Calu3 (cell line): Measurements from ENCODE around the gene BMERB1. TPM values are rescaled to one million over a fixed set of nuclear protein-coding genes. Genes with fewer than 3 reads are reported as not detected.

ENCODE experiments used
- BruUV-seq: library from RNA; stranded (reverse); fragments of 400-500 nt; replicated peaks from 2 replicates; lab custom pipeline; 2021; lab: Mats Ljungman, UMichigan
- CTCF ChIA-PET: fragments of 300-600 bp; sonication (Branson Sonifier 250); formaldehyde crosslinking; loops from one replicate; lab custom pipeline; 2022; ENCODE audit warnings: antibody characterized with exemption; lab: Charles Lee
- DNase-seq: peaks from one replicate; pipeline ENCODE4 v3.0.0; 2022
- H3K27ac Mint-ChIP-seq: one replicate; pipeline ENCODE4 v1.8.0; 2022; ENCODE audit warnings: mixed read lengths; ENCODE audit not compliant: unreplicated experiment
- H3K27me3 Mint-ChIP-seq: one replicate; pipeline ENCODE4 v1.8.0; 2022; ENCODE audit warnings: mixed read lengths; ENCODE audit not compliant: unreplicated experiment
- H3K36me3 Mint-ChIP-seq: one replicate; pipeline ENCODE4 v1.8.0; 2022; ENCODE audit warnings: mild to moderate bottlenecking, moderate library complexity, mixed read lengths; ENCODE audit not compliant: insufficient read depth, unreplicated experiment
- H3K4me1 Mint-ChIP-seq: one replicate; pipeline ENCODE4 v1.8.0; 2022; ENCODE audit warnings: mild to moderate bottlenecking, low read depth, mixed read lengths; ENCODE audit not compliant: unreplicated experiment
- H3K4me3 Mint-ChIP-seq: one replicate; pipeline ENCODE4 v1.8.0; 2022; ENCODE audit warnings: mild to moderate bottlenecking, low read depth, moderate library complexity, mixed read lengths; ENCODE audit not compliant: unreplicated experiment
- H3K9me3 Mint-ChIP-seq: one replicate; pipeline ENCODE4 v1.8.0; 2022; ENCODE audit warnings: low read depth, mixed read lengths; ENCODE audit not compliant: unreplicated experiment
- CTCF ChIP-seq: fragments of 200-600 bp; IDR thresholded peaks from one replicate; pipeline ENCODE4 v1.8.0; 2022; ENCODE audit warnings: antibody characterized with exemption; ENCODE audit not compliant: unreplicated experiment
- intact Hi-C: fragments of 100-400 bp; cut with micrococcal nuclease; formaldehyde crosslinking; loops from one replicate; pipeline ENCODE4 v1.10.0; 2022; ENCODE audit not compliant: unreplicated experiment
- total RNA-seq: library from RNA; stranded (reverse); gene quantifications from 2 replicates; pipeline ENCODE4 v1.2.3, GENCODE V29; 2022

Gene BMERB1
- total RNA-seq, 1 experiment from 2014 or later = 3.0 TPM

- Mint-ChIP-seq H3K27me3 (no peaks in the 10 kb centered on the region), H3K4me1 (peaks cover 9% of the 10 kb centered on the region), H3K36me3 (peaks cover 38% of the 10 kb centered on the region), H3K27ac (no peak overlapping the region), H3K9me3 (no peaks in the 10 kb centered on the region), H3K4me3 (no peak overlapping the region)
- CTCF ChIA-PET = no interaction called here
- no peak for DNase-seq
- intact Hi-C loops = no loop called here
- no TSS peak for BruUV-seq
- no peak for TF ChIP-seq CTCF
Observed at GRCh38 chr16:15611610-15612009, 177.2 kb downstream of the BMERB1 start.

GRCh38 chr16:15613676-15614075 is 179.3 kb downstream of the BMERB1 start:
- no peak for DNase-seq
- TF ChIP-seq CTCF = no peak
- Mint-ChIP-seq H3K36me3 (peaks cover 35% of the 10 kb centered on the region), H3K27me3 (no peaks in the 10 kb centered on the region), H3K9me3 (no peaks in the 10 kb centered on the region), H3K4me1 (peaks cover 9% of the 10 kb centered on the region), H3K4me3 (no peak overlapping the region), H3K27ac (peak overlapping the region; percentile 53)
- CTCF ChIA-PET = interaction anchor here (0.7 kb wide), 1 partner anchor 9 kb away, joined by 4 read pairs; no protein-coding TSS in a partner anchor
- intact Hi-C loops = no loop called here
- no TSS peak for BruUV-seq

DNA sequence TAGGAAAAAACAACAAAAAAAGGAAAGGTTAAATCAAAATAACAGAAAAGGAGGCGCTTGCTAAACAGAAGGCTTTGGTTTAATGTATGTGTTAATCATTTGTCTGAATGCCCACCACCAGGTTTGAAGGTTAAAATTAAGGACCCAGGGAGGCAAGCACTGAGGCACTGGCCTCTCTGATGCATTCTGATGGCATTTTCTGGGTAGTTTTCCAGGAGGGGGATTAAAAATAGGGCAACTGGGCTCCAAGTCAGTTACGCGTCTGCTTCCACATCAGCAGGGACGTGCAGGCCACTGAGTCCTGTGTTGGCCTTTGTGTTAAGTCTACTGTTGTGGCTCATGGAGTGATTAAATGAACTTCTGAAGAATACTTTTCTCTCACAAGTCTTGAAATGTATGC is 181.6 kb downstream of the BMERB1 start:
- no peak overlapping the region for H3K27ac Mint-ChIP-seq
- no peaks in the 10 kb centered on the region for H3K9me3 Mint-ChIP-seq
- H3K36me3 Mint-ChIP-seq = peaks cover 34% of the 10 kb centered on the region
- no peak for DNase-seq
- TF ChIP-seq CTCF = no peak
- CTCF ChIA-PET = no interaction called here
- H3K4me1 Mint-ChIP-seq = peaks cover 9% of the 10 kb centered on the region
- BruUV-seq = no TSS peak
- no peak overlapping the region for H3K4me3 Mint-ChIP-seq
- intact Hi-C loops = no loop called here
- no peaks in the 10 kb centered on the region for H3K27me3 Mint-ChIP-seq

DNA sequence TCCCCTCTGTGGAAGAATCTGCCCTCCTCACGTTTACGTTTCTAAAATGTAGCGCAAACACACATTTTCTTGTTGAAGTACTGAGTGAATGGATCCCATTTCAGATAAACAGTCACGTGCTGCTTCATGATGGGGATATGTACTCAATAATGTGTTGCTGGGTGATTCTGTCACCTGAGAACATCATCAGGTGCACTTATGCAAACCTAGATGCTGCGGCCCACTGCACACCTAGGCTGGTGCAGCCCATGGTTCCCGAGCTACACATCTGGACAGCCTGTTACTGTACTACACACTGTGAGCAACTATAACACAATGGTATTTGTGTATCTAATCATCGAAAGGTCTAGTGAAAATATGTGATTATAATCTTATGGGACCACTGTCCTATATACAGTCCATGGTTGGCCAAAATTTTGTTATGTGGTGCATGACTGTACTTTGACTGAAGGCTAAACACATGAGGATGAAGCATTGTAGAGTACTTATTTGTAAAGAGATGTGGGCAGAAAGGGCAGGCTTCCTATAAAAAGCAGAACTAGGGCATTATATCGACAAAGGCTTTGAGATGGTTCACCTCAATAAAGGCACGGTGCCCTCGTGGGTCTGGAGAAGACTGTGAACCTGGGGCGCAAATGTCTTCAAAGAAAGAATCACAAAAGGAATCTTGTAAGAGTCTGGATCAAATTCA is 182.2 kb downstream of the BMERB1 start:
- H3K4me3 Mint-ChIP-seq = no peak overlapping the region
- no peaks in the 10 kb centered on the region for H3K27me3 Mint-ChIP-seq
- H3K4me1 Mint-ChIP-seq = peaks cover 9% of the 10 kb centered on the region
- intact Hi-C loops = no loop called here
- peaks cover 33% of the 10 kb centered on the region for H3K36me3 Mint-ChIP-seq
- DNase-seq = no peak
- TF ChIP-seq CTCF = no peak
- no TSS peak for BruUV-seq
- no peaks in the 10 kb centered on the region for H3K9me3 Mint-ChIP-seq
- CTCF ChIA-PET = no interaction called here
- H3K27ac Mint-ChIP-seq = no peak overlapping the region
